WTC11 (cell line): ENCODE data around the gene CSF1R.

Experiments used
- ETV6 ChIP-seq: sonication (generic); formaldehyde crosslinking; IDR thresholded peaks from 2 replicates; pipeline ENCODE4 v1.8.1; 2022; ENCODE audit warnings: mild to moderate bottlenecking, missing genetic modification reagents
- TF ChIP-seq, protein P1 (sequence below): fragments of 200-600 bp; IDR thresholded peaks from 2 replicates; pipeline ENCODE4 v1.8.0; 2022; ENCODE audit warnings: antibody characterized with exemption
- TF ChIP-seq, protein P2 (sequence below): sonication (generic); formaldehyde crosslinking; IDR thresholded peaks from 2 replicates; pipeline ENCODE4 v1.8.1; 2023; ENCODE audit warnings: mild to moderate bottlenecking, missing genetic modification reagents, moderate library complexity
- TF ChIP-seq, protein P3 (sequence below): sonication (generic); formaldehyde crosslinking; conservative IDR thresholded peaks from 2 replicates; pipeline ENCODE4 v1.8.1; 2022; ENCODE audit warnings: mild to moderate bottlenecking, missing genetic modification reagents

DNA sequence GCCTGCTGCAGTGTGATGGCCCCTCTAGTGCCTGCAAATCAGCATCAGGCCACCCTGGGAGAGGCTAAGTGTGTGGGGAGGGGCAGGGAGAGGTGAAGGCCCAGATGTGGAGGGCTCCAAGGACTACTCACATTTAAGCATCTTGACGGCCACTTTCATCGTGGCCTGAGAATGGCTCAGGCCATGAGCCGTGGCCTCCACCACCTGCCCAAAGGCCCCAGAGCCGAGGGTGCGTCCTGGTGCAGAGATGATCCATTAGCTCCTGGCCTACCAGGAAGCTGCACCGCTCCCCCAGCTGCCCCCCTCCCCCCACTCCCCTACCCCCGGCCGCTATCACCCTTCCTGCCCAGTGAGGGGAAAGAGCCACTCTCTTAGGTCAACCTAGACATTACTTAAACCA is 38.2 kb upstream of the CSF1R start:
- no peak for TF ChIP-seq ETV6
- TF ChIP-seq, protein P1, sequence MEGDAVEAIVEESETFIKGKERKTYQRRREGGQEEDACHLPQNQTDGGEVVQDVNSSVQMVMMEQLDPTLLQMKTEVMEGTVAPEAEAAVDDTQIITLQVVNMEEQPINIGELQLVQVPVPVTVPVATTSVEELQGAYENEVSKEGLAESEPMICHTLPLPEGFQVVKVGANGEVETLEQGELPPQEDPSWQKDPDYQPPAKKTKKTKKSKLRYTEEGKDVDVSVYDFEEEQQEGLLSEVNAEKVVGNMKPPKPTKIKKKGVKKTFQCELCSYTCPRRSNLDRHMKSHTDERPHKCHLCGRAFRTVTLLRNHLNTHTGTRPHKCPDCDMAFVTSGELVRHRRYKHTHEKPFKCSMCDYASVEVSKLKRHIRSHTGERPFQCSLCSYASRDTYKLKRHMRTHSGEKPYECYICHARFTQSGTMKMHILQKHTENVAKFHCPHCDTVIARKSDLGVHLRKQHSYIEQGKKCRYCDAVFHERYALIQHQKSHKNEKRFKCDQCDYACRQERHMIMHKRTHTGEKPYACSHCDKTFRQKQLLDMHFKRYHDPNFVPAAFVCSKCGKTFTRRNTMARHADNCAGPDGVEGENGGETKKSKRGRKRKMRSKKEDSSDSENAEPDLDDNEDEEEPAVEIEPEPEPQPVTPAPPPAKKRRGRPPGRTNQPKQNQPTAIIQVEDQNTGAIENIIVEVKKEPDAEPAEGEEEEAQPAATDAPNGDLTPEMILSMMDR, result no peak
- TF ChIP-seq, protein P2, sequence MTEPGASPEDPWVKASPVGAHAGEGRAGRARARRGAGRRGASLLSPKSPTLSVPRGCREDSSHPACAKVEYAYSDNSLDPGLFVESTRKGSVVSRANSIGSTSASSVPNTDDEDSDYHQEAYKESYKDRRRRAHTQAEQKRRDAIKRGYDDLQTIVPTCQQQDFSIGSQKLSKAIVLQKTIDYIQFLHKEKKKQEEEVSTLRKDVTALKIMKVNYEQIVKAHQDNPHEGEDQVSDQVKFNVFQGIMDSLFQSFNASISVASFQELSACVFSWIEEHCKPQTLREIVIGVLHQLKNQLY (CRISPR knock-in tag), result no peak
- TF ChIP-seq, protein P3, sequence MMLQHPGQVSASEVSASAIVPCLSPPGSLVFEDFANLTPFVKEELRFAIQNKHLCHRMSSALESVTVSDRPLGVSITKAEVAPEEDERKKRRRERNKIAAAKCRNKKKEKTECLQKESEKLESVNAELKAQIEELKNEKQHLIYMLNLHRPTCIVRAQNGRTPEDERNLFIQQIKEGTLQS, result no peak
